ENCODE results near the gene U2AF2.

DNA sequence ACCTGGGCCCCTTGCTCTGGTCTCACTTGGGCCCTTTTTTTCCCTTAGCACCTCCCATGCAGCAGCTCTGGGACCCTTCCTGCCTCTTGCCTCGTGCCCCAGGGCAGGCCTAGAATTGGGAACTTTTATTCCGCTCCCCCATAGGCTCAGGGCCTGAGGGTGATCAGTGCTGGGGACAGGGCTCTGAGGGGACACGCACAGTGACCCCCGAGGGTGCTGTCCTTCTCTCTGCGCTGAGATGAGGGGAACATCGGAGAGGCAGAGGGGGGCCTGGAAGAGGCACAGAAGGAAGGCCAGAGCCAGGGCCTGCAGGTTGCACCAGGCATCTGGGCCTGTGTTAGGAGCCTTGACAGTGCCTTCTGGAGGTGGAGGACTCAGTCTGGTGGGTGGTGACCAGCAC, 30.9 kb downstream of the U2AF2 start:
- TF ChIP-seq, protein P1, sequence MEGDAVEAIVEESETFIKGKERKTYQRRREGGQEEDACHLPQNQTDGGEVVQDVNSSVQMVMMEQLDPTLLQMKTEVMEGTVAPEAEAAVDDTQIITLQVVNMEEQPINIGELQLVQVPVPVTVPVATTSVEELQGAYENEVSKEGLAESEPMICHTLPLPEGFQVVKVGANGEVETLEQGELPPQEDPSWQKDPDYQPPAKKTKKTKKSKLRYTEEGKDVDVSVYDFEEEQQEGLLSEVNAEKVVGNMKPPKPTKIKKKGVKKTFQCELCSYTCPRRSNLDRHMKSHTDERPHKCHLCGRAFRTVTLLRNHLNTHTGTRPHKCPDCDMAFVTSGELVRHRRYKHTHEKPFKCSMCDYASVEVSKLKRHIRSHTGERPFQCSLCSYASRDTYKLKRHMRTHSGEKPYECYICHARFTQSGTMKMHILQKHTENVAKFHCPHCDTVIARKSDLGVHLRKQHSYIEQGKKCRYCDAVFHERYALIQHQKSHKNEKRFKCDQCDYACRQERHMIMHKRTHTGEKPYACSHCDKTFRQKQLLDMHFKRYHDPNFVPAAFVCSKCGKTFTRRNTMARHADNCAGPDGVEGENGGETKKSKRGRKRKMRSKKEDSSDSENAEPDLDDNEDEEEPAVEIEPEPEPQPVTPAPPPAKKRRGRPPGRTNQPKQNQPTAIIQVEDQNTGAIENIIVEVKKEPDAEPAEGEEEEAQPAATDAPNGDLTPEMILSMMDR (IDR thresholded peaks at IDR 0.05): no peak
- no peak for TF ChIP-seq POLR2A (IDR thresholded peaks at IDR 0.05)
